Vagina (tissue), 2 donors: ENCODE results near the gene ITGAV.

Source experiments
- CTCF ChIP-seq, 3 experiments: fragments of 450-650 bp in 2 of 3; fragments of 200-600 bp in 1 of 3; sonication (generic) in 1 of 3; IDR thresholded peaks; one replicate each; pipeline ENCODE4 v1.5.1; 2017 to 2019; ENCODE audit warnings: antibody characterized with exemption in 3 of 3, mild to moderate bottlenecking in 2 of 3, moderate library complexity in 2 of 3
- POLR2AphosphoS5 ChIP-seq, 2 donors: sonication (generic); formaldehyde crosslinking; IDR thresholded peaks; one replicate each; pipeline ENCODE4 v1.9.0; 2017; ENCODE audit warnings: antibody characterized with exemption in 2 of 2, mild to moderate bottlenecking in 2 of 2, low read depth in 1 of 2; ENCODE audit not compliant: insufficient read depth in 1 of 2

- TF ChIP-seq POLR2AphosphoS5 (IDR thresholded peaks at IDR 0.05; ENCODE audit: insufficient read depth in 1 of 2, low read depth in 1 of 2), result no peak
- TF ChIP-seq CTCF (IDR thresholded peaks at IDR 0.05), result no peak
These were observed 7.2 kb upstream of the ITGAV start for GRCh38 chr2:186582698-186583097.
